Measurements from ENCODE around the gene CNPY3.

GRCh38 chr6:42984924-42985475 lies 55.7 kb downstream of the CNPY3 start:
- no peak for TF ChIP-seq CTCF (IDR thresholded peaks at IDR 0.05; ENCODE audit: poor library complexity)
- no peak for TF ChIP-seq EZH2 (IDR thresholded peaks at IDR 0.05; ENCODE audit: borderline replicate concordance)
- no peak for TF ChIP-seq EZH2phosphoT487 (IDR thresholded peaks at IDR 0.05; ENCODE audit: low read depth, severe bottlenecking, unreplicated experiment)

All from hepatocyte (in vitro differentiated cells).